Central memory CD4-positive, alpha-beta T cell (primary cell): ENCODE measurements around the gene MAEA.

Source experiments
- DNase-seq: peaks from one replicate; pipeline ENCODE4 v3.0.0; 2022

Gene MAEA

DNA sequence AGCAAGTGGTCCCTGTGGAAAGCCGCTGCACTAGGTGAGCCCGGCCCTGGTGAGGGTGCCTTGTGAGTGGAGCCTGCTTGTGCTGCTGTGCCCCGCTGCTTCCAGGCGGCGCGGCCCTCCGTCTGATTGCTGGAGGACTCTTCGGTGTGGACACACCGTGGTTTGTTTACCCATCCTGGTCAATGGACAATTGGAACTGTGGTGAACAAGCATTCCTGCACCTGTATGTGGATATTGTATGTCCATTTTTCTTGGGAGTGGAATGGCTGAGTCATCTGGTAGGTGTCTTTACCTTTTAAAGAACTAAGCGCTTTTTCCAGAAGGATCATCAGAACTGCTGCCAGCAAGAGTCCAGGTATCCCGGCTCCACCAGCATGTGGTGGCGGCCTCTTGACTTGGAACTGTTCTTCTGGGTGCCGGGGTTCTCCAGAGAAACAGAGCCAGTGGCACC is 15.6 kb downstream of the MAEA start:
- no peak for DNase-seq

DNA sequence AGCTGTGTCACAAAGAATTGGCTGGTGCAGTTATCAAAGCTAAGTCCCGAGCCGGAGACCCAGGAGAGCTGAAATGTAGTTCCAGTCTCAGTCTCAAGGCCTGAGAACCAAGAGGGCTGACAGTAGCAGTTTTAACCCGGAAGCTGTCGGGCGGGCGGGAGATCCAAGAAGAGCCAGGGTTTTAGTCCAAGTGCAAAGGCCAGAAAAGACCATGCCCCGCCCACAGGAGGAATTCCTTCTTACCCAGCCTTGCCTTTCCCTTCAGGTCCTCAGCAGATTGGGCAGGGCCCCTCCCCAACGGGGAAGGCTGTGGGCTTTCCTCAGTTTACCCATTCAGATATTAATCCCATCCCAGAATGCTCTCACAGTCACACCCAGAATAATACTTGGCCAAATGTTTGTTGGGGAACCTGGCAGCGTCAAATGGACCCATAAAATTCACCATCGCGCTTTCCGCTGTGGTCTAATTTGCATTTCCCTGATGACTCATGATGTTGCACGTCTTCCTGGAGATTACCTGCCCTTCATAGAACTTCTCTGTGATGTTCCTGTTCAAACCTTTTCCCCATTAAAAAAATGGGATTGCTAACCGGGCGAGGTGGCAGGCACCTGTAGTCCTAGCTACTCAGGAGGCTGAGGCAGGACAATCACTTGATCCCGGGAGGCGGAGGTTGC is 16.2 kb downstream of the MAEA start:
- no peak for DNase-seq

DNA sequence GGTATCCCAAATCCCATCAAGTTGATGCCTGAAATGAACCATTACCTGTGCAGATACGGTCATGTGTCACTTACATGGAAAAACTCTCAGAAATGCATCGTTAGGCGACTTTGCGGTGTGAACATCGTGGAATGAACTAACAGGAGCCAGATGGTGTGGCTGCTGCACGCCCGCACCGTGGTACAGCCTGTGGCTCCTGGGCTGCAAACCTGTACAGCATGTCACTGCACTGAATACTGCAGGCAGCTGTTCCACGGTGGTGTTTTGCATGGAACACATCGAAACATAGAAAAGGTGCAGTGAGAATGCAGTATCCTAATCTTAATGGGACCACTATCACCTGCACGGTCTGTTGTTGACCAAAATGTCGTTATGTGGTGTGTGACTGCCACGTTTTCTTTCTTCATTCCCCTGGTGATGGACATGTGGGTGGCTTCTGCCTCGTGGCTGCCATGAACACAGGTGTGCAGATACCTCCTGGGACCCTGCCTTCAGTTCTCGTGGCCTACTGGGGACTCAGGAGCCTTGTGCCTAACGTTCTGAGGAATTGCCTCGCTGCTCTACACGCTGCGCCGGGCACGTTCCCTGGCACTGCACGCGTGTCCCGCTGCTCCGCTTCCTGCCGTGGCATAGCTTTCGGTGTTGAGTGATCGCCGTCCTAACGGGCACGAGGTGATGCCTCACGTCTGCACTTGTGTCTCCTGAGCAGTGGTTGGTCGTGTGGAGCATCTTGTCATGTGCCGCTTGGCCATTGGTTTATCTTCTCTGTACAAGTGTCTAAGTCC is 18.5 kb downstream of the MAEA start:
- DNase-seq: no peak

DNA sequence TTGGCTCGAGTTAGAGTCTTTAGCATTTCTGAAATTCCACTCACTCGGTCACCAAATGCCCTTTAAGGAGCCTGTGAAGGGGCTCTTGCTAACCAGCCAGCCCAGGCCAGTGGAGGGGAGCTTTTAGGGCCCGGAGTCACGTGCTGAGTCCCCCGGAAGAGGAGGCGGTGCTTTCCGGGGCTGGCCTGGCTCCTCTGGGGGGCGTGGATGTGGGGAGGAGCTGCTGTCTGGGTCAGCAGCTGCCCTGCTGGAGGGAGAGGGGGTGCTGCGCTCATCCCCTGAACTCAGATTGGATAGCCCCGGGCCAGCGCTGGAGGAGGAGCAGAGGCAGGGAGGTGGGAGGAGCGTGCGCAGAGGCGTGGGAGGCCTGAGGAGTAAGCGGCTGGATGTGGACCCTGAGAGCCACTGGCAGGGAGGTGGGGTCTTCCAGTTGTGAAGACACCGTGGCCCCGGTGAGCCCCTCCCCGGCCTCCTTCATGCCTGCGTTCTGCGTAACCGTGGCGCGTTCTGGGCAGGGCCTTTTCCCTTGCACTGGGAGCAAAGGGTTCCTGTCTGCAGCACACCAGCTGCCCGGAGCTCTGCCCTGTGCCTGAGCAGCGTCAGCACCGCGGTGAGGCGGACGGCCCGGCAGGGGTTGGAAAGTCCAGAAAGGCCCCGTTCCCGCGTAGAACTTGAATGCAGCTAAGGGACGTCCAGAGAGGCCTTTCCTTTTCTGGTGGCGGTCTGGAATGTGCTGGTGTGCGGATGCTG is 19.7 kb downstream of the MAEA start:
- peak; percentile 40 for DNase-seq

DNA sequence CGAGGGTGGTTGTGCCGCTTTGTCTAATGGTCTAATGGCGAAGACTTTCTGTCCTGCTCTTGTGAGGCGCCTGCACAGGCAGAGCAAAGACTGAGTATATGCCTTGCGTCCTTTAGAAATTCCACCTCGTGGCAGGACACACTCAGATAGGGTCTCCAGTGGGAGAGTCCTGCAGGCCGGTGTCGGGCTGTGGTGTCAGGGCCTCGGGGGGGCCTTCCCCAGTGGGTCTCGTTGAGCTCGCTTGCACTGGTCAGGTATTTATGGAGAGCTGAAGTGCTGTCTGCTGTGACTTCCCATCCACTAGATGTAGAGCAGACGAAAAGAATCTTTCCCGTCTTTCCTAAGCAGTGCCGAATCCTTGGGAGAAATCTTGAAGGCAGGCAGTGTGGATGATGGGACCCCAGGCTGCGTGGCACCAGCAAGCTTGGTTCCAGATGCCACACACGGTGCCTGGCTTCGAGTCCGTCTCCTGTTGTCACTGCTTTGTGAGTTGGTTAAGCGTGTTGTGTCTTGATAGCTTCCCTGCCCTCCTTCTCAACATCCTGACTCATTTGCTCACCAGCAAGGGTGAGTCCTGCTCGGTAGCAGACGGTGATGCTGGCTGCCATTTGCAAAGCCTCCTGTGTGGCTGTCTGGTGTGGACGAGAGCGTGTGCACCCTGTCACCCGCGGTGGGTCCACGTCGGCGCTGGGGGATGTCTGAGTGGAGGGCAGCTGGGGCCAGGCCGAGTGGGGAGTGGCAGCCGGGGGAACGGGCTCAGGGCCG is 20.5 kb downstream of the MAEA start:
- DNase-seq: no peak

DNA sequence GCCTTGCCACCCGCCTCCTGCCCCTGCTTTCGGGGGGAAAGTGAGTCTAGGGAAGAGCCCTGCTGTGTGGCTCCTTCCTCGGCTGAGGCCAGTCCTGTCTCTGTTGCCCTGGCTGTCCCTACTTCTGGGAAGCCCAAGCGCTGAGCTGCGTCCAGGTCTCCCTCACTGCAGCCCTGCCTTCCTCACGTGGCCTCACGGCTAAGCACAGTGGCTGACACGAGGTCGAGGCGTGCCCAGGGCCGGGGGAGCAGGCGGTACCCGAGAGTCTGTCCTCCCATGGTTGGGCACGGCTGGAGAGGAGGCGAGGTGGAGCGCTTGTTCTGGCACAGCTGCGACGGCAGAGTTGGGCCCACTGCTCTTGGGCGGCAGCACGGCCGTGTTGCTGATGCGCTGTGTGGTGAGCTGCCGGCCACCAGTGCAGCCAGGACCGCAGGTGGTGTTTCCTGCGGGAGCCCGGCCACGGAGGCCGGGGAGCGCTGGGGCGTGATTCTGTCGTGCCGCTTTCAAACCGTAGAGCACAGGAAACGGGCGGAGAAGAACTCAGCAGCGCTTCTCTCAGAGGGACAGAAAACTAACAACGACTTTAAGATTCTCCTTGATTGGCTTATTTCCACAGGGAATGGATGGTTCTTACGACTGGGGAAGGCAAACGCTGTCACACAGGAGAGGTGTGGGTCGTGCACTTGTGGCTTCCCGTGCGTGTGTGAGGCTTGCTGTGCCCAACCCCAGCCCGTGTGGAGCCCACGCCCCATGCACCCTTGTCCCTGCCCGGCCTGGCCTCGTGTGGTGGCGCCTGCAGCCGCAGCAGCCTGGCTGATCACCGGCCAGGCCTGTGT is 21.3 kb downstream of the MAEA start:
- DNase-seq: peak; percentile 64

DNA sequence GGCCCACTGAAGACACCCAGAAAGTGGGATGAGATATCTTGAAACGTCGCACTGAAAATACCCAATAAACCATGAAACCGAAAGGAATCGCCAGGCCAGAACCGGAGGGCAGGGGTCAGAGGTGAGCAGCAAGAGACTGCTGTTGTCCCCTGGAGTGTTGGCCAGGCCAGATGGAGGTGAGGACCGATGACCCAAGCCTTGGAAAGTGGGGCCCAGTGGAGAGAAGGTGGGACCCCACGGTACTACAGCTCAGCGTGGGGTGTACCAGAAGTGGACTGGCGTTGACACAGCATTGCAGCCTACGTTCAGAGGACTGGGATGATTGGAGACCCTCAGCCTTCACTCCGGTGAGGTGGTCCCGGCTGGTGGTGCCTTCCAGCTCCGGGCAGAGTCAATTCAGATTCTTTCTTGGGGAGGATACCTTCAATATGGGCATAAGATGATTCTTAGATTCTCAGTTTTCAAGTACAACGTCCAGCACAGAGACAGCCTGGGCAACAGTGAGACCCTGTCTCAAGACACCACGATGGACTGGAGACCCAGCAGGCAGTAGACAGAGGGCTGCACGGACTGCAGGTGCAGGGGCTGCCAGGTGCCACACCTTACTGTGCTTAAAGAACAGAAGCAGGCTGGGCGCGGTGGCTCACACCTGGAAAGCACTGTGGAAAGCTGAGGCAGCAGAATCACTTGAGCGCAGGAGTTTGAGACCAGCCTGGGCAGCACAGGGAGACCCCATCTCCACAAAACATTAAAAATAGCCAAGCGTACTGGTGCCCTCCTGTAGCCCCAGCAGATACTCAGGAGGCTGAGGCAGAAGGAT is 23.3 kb downstream of the MAEA start:
- no peak for DNase-seq

DNA sequence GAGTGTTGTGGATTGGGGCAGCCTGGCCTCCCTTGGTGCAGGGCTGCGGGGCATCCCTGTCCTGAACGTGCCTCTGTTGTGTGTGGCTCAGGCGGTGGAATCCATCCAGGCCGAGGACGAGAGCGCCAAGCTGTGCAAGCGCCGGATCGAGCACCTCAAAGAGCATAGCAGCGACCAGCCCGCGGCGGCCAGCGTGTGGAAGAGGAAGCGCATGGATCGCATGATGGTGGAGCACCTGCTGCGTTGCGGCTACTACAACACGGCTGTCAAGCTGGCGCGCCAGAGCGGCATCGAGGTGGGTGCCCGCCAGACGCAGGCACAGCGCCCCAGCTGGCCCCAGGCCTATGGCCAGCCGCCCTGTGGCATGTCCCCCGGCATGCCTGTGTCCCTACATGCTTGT is 25.6 kb downstream of the MAEA start:
- no peak for DNase-seq

DNA sequence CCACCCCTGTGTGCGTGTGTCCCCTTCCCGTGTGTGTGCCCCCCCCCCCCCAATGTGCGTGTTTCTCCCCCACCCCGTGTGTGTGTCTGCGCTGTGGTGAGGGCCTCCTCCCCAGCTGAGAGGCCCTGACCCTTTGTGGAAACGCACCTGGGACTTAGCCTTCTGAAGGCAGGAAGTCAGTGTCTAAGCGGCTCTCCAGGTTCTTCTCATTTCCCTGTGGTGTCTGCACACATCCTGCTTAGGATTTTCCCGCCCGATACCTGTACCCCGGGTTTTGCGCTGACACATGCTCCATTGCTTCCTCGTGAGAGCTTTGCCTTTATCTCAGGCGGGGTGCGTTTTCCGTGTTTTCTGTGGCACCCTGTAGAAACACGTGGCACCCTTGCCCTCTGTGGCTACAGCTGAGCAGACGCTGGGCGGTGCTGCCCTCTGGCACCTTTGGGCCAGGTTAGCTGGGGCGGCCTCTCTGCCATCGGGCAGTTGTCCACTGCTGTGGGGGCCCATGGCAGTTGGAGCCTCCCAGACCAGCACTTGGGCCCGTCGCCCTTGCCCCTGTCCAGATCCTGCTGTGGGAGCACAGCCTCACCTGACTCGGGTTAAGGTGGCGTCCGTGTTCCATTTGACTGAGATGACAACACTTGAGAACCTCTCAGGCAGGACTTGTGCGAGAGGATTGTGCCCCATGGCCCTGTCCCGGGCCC is 26.3 kb downstream of the MAEA start:
- no peak for DNase-seq

DNA sequence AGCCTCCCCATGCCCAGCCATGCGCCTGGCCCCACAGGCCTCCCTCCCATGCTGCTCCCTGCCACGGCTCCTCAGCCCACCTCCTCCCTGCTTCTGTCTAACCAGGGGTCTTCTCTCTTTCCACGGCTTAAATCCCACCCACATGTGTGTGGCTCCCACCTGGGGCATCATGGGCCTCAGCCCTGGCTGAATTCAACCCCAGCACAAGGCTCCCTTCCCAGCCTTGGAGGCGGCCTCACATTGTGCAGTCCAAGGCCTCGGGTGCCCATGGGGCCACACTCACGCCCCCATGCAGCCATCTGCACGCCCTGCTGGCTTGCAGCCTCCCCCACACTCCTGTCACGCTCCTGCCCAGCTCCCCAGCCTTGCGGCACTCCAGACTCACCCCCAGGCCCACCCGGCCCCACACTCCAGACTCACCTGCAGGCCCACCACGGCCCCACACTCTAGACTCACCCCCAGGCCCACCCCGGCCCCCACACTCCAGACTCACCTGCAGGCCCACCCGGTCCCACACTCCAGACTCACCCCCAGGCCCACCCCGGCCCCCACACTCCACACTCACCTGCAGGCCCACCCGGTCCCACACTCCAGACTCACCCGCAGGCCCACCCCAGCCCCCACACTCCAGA is 27.0 kb downstream of the MAEA start:
- DNase-seq: no peak

DNA sequence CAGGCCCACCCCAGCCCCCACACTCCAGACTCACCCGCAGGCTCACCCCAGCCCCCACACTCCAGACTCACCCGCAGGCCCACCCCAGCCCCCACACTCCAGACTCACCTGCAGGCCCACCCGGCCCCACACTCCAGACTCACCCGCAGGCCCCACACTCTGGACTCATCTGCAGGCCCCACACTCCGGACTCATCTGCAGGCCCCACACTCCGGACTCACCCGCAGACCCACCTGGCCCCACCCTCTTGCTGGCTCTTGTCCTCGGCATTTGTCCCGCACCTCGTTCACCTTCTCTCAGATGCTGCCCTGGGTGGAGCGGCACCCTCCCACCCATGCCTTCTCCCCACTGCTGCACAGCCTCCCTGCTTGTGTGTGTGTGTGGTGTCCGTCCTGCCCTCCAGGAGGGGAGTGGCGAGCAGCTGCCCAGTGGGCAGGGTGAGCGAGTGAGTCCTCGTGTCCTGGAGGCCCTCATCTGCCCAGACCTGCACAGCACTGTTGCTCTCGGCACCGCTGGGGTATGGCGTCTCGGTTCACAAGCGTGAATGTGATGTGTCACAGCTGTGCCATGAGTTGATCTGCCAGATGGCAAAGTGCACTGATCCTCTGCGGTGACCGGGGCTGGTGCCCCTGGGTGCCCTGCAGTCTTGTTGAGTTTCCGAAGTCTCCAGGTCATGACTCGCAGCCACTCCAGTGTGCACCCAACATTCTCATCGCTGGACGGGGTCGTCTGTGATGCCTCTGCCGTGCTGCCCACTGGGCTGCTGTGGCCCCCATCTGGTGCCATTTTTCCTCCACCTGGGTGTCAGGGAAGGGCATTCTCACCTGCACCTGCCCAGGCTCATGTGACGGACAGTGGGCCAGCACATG is 27.7 kb downstream of the MAEA start:
- DNase-seq: no peak

DNA sequence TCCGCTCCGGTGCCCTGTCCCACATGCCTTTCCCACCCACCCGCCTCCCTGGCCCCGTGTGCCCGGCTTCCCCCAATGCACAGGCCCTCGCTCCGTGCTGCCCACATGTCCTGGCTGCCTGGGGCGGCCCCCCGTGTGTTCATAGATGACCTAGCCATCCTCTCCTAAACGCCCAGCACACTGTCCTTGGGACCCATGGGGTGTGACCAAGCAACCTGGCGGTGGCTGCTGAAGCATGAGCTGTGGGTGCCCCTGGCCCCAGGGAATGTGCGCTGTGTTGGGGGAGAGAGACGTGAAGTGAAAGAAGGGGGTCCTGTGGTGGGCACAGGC is 28.3 kb downstream of the MAEA start:
- DNase-seq: no peak

DNA sequence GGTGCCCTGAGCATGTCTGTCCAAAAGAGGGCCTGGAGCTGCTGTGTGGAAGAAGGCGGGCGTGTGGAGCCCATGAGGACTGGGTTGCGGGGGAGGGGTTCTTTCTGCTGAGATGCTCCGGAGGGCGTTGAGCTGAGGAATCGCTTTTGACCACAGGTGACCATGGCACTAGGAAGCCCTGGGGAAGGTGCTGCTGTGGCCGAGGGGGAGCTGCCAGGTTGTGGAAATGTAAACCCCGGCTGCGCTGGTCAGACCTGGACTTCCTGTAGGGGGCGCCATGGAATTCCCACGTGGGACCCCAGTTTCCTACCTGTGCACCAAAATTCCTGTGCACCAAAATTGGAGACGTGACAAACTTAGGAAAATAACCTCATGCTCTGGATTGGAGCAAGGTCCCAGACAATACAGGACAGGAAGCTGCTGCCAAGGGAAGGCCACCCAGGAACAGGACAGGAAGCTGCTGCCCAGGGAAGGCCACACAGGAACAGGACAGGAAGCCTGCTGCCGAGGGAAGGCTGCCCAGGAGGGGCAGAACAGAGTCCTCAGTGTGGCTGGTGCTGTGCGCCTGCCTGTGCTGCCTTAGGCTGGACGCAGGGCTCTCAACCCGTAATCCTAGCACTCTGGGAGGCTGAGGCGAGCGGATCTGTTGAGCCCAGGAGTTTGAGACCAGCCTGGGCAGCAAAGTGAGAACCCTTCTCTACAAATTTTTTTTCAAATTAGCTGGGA is 29.0 kb downstream of the MAEA start:
- no peak for DNase-seq

DNA sequence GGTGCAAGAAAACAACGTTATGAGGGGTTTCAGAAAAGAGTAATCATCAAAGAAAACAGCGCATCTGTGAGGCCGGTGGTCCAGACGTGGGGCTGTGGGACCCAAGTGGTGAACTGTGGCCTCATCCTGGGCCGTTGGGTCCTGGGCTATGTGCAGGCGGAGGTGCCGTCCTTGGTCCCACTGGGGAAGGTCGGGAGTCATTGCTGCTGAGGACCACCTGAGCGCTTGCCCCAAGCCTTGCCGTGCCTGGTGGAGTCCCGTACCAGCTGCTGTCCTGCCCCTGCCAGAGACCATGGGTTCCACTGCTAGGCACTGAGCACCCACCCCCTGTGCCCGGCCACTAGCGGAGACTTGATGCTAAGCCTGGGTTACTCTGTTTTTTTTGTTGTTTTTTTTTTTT is 31.8 kb downstream of the MAEA start:
- no peak for DNase-seq

DNA sequence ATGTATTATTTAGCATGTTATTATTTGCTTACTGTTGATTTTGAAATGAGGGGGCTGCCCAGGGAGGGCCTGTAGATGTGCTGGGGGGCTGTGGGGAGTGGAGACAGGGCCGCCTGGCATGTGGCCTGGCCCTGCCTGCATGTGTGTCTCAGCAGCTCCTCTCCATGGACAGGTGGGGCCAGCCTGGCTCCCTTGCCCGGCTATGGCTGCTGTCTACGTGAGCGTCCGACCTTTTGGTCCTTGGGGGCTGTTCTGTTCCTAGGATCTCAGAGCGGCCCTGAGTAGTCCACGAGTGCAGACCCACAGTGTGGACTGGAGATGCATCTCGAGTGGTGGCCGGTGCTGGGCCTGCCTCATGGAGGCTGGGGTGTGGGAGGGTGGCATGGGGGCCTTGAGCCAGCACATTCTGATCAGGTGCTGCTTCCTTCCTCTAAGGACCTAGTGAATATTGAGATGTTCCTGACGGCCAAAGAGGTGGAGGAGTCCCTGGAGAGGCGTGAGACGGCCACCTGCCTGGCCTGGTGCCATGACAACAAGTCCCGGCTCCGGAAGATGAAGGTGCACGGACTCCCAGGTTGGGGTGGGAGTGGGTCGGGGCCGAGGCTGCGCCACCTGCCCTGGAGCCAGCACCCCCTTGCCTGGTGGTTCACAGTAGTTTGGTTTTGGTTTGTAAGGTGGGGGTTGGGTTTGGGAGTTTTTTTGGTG is 32.4 kb downstream of the MAEA start:
- DNase-seq: no peak

DNA sequence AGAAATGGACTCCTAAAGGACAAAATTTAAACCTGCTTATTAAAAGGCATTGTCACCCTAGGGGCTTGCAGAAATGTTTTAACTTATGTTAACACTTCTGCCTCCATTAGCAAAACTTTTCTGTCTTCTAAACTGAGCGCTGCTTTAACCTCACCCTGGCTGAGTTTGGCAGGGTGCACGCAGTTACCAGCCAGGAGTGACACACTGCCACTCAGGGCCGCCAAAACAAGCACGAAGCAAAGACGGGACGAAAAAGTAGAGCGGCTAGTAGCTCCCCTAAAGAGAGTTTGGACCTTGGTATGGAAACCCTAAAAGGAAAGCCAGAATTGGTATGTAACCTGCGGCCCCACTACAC is 33.6 kb downstream of the MAEA start:
- DNase-seq: no peak

DNA sequence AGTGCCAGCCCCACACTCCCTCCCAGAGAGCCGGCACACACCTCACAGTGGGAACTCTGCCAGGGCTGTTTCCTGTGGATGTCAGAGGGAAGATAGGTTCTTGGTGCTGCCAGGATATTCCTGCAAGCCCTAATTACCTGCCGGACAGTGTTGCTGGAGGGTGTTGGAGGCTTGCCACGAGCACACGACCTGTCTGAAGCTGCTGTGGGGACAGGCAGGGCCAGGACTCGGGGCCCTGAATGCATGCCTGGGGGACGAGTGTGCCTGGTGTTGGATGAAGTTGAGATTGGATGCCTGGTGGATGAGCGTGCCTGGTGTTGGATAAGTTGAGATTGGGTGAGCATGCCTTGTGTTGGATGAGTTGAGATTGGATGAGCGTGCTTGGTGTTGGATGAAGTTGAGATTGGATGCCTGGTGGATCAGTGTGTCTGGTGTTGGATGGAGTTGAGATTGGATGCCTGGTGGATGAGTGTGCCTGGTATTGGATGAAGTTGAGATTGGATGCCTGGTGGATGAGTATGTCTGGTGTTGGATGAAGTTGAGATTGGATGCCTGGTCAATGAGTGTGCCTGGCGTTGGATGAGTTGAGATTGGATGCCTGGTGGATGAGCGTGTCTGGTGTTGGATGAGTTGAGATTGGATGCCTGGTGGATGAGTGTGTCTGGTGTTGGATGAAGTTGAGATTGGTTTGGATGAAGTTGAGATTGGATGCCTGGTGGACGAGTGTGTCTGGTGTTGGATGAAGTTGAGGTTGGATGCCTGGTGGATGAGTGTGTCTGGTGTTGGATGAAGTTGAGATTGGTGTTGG is 34.1 kb downstream of the MAEA start:
- DNase-seq: no peak
